Neural progenitor cell (in vitro differentiated cells): ENCODE results near the gene ABLIM2. TPM values are rescaled to one million over a fixed set of nuclear protein-coding genes. Genes with fewer than 3 reads are reported as not detected.

Experiments
- DNase-seq: peaks from one replicate; pipeline ENCODE4 v3.0.0-alpha.2; 2016; ENCODE audit warnings: low spot score
- H2AFZ ChIP-seq: fragments of 200-600 bp; sonication (generic); replicated peaks from 2 replicates; pipeline ENCODE4 v1.6.1; 2016; ENCODE audit warnings: antibody characterized with exemption
- H3F3A ChIP-seq: fragments of 200-600 bp; sonication (generic); 2 replicates; pipeline ENCODE4 v1.6.1; 2016; ENCODE audit warnings: antibody characterized with exemption, low read depth
- H3K27ac ChIP-seq: fragments of 200-600 bp; sonication (generic); 2 replicates; pipeline ENCODE4 v1.5.1; 2016; ENCODE audit warnings: mild to moderate bottlenecking
- H3K27me3 ChIP-seq: fragments of 200-600 bp; sonication (generic); 2 replicates; pipeline ENCODE4 v1.6.1; 2016; ENCODE audit warnings: mild to moderate bottlenecking, moderate library complexity
- H3K36me3 ChIP-seq: fragments of 200-600 bp; sonication (generic); 2 replicates; pipeline ENCODE4 v1.5.1; 2016
- H3K4me1 ChIP-seq: fragments of 200-600 bp; sonication (generic); 2 replicates; pipeline ENCODE4 v1.6.1; 2016; ENCODE audit warnings: mixed run types
- H3K4me2 ChIP-seq: fragments of 200-600 bp; sonication (generic); 2 replicates; pipeline ENCODE4 v1.6.1; 2016
- H3K4me3 ChIP-seq: fragments of 200-600 bp; sonication (generic); 2 replicates; pipeline ENCODE4 v1.5.1; 2016
- H3K79me2 ChIP-seq: fragments of 200-600 bp; sonication (generic); 2 replicates; pipeline ENCODE4 v1.6.1; 2016; ENCODE audit warnings: low read depth
- H3K9ac ChIP-seq: fragments of 200-600 bp; sonication (generic); 2 replicates; pipeline ENCODE4 v1.6.1; 2016
- H3K9me3 ChIP-seq: fragments of 200-600 bp; sonication (generic); 2 replicates; pipeline ENCODE4 v1.5.1; 2016; ENCODE audit warnings: low read depth
- H4K20me1 ChIP-seq: fragments of 200-600 bp; sonication (generic); 2 replicates; pipeline ENCODE4 v1.6.1; 2016; ENCODE audit warnings: low read depth
- H3K27ac Mint-ChIP-seq: 3 replicates; pipeline ENCODE4 v1.8.0; 2021; ENCODE audit warnings: mixed read lengths
- H3K27me3 Mint-ChIP-seq: 2 replicates; pipeline ENCODE4 v1.8.0; 2022; ENCODE audit warnings: low read depth, mild to moderate bottlenecking, inconsistent platforms, moderate library complexity, mixed read lengths; ENCODE audit not compliant: insufficient read depth
- H3K36me3 Mint-ChIP-seq: 3 replicates; pipeline ENCODE4 v1.8.0; 2021; ENCODE audit warnings: mixed read lengths
- H3K4me1 Mint-ChIP-seq: 3 replicates; pipeline ENCODE4 v1.8.0; 2021; ENCODE audit warnings: mixed read lengths
- H3K4me3 Mint-ChIP-seq: 3 replicates; pipeline ENCODE4 v1.8.0; 2021; ENCODE audit warnings: mild to moderate bottlenecking, moderate library complexity, mixed read lengths
- H3K9me3 Mint-ChIP-seq: 3 replicates; pipeline ENCODE4 v1.8.0; 2020; ENCODE audit warnings: mixed read lengths
- EZH2 ChIP-seq: fragments of 200-600 bp; sonication (generic); IDR thresholded peaks from 2 replicates; pipeline ENCODE4 v1.6.1; 2017; ENCODE audit warnings: antibody characterized with exemption, mild to moderate bottlenecking, moderate library complexity
- EZH2phosphoT487 ChIP-seq: fragments of 200-600 bp; sonication (generic); IDR thresholded peaks from 2 replicates; pipeline ENCODE4 v1.6.1; 2017; ENCODE audit warnings: antibody characterized with exemption
- total RNA-seq: library from RNA; depleted of rRNA; stranded (reverse); fragments of >200 nt; gene quantifications from 2 replicates; pipeline ENCODE4 v1.2.3, GENCODE V29; 2015; ENCODE audit warnings: low replicate concordance
- TF ChIP-seq, protein P1 (sequence below): fragments of 200-600 bp; sonication (generic); IDR thresholded peaks from 2 replicates; pipeline ENCODE4 v1.5.1; 2017; ENCODE audit warnings: antibody characterized with exemption, mild to moderate bottlenecking

The ABLIM2 gene
- total RNA-seq, 1 donor from 2014 or later = 0.24 TPM

DNA sequence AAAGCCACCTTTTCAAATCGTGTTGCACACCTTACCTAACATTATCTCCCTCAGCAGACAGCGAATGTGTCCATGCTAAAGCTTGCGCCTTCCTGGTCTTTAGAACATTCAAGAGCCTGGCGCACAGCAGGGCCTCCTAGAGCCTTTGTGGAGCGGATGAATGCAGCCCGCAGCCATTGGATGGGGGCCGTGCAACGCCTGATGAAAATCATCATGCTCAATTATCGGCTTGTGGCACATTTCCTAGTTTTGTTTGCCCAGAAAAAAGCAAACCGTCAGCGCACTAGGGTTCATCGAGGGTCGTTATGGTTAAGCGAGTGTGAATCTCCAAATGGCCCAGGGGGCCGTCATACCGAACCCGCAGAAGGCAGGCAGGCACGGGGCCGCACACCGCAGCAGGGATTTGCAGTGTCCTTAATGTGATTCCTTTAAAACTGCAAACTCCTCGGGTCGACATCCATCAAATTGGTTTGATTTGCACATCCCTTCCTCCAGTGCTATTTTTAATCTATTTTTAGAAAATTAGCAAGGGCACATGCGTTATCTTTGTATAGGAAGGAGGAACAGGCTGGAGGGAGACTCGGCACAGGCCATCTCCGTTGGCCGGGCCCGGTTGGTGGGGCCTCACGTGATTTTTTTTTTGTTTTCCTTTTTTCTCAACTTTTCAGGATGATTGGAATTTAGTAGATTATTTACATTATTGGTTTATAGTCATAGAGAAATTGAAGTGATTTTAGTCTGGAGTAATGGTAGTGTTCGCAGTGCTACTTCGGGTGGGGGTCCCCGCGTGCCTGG lies 53.1 kb downstream of the ABLIM2 start:
- H3K4me2 ChIP-seq = no peak overlapping the region
- no peaks in the 10 kb centered on the region for H4K20me1 ChIP-seq
- Mint-ChIP-seq H3K4me3 (no peak overlapping the region), H3K36me3 (no peaks in the 10 kb centered on the region), H3K27me3 (peaks cover 32% of the 10 kb centered on the region), H3K4me1 (peaks cover 61% of the 10 kb centered on the region), H3K9me3 (peaks cover 5% of the 10 kb centered on the region), H3K27ac (peak overlapping the region; percentile 87)
- DNase-seq = peak; percentile 51
- no peaks in the 10 kb centered on the region for H3K27me3 ChIP-seq
- H2AFZ ChIP-seq = no peak overlapping the region
- no peak overlapping the region for H3K9ac ChIP-seq
- no peaks in the 10 kb centered on the region for H3K79me2 ChIP-seq
- H3K9me3 ChIP-seq = no peaks in the 10 kb centered on the region
- TF ChIP-seq EZH2phosphoT487 (no peak), EZH2 (no peak)
- TF ChIP-seq, protein P1, sequence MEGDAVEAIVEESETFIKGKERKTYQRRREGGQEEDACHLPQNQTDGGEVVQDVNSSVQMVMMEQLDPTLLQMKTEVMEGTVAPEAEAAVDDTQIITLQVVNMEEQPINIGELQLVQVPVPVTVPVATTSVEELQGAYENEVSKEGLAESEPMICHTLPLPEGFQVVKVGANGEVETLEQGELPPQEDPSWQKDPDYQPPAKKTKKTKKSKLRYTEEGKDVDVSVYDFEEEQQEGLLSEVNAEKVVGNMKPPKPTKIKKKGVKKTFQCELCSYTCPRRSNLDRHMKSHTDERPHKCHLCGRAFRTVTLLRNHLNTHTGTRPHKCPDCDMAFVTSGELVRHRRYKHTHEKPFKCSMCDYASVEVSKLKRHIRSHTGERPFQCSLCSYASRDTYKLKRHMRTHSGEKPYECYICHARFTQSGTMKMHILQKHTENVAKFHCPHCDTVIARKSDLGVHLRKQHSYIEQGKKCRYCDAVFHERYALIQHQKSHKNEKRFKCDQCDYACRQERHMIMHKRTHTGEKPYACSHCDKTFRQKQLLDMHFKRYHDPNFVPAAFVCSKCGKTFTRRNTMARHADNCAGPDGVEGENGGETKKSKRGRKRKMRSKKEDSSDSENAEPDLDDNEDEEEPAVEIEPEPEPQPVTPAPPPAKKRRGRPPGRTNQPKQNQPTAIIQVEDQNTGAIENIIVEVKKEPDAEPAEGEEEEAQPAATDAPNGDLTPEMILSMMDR = no peak
- H3K27ac ChIP-seq = no peak overlapping the region
- H3F3A ChIP-seq = no peaks in the 10 kb centered on the region
- no peaks in the 10 kb centered on the region for H3K36me3 ChIP-seq
- H3K4me3 ChIP-seq = no peak overlapping the region
- H3K4me1 ChIP-seq = peaks cover 15% of the 10 kb centered on the region

DNA sequence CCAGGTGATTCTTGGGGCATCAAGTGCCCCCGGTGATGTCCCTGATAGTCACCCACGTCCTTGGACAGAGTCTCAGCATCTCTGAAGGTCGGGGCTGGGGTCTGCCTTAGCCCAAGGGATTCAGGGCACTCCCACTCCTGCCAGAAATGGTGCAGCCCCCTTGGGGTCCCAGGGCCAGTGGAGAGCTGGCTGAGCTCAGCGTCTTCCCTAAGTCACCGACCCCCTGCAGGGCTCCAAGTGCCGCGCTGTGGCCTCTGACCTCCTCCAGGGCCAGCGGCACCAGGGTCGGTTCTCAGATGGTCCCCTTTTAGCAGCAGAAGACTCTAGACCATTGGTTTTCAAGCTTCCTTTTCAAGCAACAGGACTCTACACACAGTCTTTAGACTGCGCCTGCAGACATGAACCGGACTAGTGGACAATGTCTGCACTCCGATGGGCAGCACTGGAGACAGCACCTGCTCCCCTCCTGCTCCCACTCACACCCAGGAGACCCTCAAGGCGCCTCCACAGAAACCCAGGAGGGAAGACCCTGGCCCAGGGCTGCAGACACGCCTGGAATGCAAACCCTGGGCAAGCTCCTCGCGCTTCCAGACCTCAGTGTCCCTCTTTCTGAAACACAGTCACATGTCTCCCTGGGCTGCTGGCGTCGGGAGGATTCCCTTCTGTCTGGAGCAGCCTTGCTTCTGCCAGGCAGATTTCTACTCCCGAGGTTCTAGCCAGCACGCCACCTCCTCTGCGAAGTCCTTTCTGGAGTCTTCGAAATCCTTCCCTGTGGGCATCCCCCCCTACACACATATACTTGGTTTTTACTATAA lies 53.9 kb downstream of the ABLIM2 start:
- no peaks in the 10 kb centered on the region for H3K79me2 ChIP-seq
- TF ChIP-seq EZH2 (no peak), EZH2phosphoT487 (no peak)
- TF ChIP-seq, protein P1 = no peak
- H3K27me3 ChIP-seq = no peaks in the 10 kb centered on the region
- Mint-ChIP-seq H3K9me3 (peaks cover 5% of the 10 kb centered on the region), H3K27ac (peak overlapping the region; percentile 87), H3K4me1 (peaks cover 57% of the 10 kb centered on the region), H3K27me3 (peaks cover 32% of the 10 kb centered on the region), H3K4me3 (peak overlapping the region; percentile 66), H3K36me3 (no peaks in the 10 kb centered on the region)
- H4K20me1 ChIP-seq = no peaks in the 10 kb centered on the region
- H3K4me2 ChIP-seq = no peak overlapping the region
- H3K27ac ChIP-seq = no peak overlapping the region
- peaks cover 12% of the 10 kb centered on the region for H3K4me1 ChIP-seq
- no peaks in the 10 kb centered on the region for H3K9me3 ChIP-seq
- no peaks in the 10 kb centered on the region for H3K36me3 ChIP-seq
- H3K4me3 ChIP-seq = no peak overlapping the region
- H3K9ac ChIP-seq = no peak overlapping the region
- DNase-seq = no peak
- H2AFZ ChIP-seq = no peak overlapping the region
- no peaks in the 10 kb centered on the region for H3F3A ChIP-seq

DNA sequence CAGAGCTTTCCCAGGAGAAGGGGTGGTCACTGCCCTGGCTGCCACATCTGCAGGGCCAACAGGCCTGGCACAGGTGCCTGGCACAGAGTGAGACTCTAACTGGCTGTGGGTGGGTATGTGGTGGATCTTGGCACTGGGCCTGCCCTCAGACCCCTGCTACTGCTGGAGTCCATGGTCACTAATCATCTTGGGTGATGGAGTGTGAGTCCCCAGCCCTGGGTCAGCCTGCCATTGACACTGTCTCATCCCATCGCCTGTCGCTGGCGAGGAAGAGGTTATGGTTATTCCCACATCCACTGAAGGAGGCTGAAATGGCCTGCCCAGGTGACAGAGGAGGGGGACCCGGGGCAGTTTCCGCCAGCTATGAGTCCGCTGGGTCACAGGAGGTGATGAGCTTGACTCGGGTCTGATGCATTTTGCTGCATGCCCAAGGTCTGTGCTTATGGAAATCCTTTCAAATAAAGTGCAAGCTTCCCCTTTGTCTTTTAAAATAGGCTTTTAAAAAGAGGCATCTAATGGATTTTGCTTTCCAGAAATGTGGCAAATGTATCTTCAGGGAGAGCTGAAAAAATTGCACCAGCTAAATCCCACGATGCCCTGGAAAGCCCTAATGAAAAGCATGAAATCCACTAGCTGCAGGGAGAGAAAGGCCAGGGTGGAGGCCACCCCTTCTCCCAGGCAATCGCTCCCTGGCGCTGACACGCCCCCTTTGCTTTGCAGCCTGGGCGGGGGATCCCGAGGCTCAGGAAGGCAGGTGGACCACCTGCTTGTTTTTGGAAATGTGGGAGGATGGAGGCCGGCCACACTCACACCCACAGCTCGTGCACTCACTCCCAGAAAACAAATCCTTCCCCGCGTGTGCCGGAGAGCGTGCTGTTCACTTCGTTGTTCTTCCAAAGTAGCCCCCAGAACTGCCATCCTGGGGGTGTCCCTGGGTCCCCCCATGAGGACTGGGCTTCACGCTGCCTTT lies 54.9 kb downstream of the ABLIM2 start:
- Mint-ChIP-seq H3K36me3 (no peaks in the 10 kb centered on the region), H3K9me3 (peaks cover 5% of the 10 kb centered on the region), H3K27ac (peak overlapping the region; percentile 46), H3K4me1 (peaks cover 54% of the 10 kb centered on the region), H3K4me3 (no peak overlapping the region), H3K27me3 (peaks cover 32% of the 10 kb centered on the region)
- TF ChIP-seq EZH2phosphoT487 (no peak), EZH2 (no peak)
- TF ChIP-seq, protein P1 = no peak
- no peak overlapping the region for H3K4me3 ChIP-seq
- DNase-seq = no peak
- H3K27me3 ChIP-seq = no peaks in the 10 kb centered on the region
- H3F3A ChIP-seq = no peaks in the 10 kb centered on the region
- no peaks in the 10 kb centered on the region for H3K9me3 ChIP-seq
- H3K4me1 ChIP-seq = peaks cover 12% of the 10 kb centered on the region
- no peak overlapping the region for H3K27ac ChIP-seq
- no peaks in the 10 kb centered on the region for H4K20me1 ChIP-seq
- no peaks in the 10 kb centered on the region for H3K36me3 ChIP-seq
- H2AFZ ChIP-seq = no peak overlapping the region
- no peak overlapping the region for H3K9ac ChIP-seq
- no peak overlapping the region for H3K4me2 ChIP-seq
- no peaks in the 10 kb centered on the region for H3K79me2 ChIP-seq
